ENCODE data around the gene SDS. TPM values are rescaled to one million over a fixed set of nuclear protein-coding genes. Genes with fewer than 3 reads are reported as not detected.

Gene SDS
- total RNA-seq, 1 experiment from 2014 or later: not detected

DNA sequence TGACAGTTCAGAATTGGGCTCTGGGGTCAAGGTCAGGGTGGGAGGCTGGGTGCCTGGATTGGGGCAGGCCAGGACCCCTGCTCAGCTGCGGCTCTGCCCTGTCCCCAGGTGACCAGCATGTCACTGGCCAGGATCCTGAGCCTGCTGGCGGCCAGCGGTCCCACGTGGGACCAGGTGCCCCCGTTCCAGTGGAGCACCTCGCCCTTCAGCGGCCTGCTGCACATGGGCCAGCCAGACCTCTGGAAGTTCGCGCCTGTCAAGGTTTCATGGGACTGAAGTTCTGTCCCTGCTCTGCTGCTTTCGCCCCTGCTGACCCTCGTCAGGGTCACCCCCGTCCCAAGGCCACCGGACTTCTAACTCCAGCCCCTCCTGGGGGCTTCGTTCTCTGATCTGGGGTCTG, 15.3 kb downstream of the SDS start:
- Histone ChIP-seq H3K14ac (ENCODE audit: insufficient read depth, low read length) (no peak overlapping the region; the same call in 1 of the 2 replicates), H3K27me3 (ENCODE audit: insufficient read depth, low read length) (no peaks in the 10 kb centered on the region), H3T11ph (ENCODE audit: low read length) (no peak overlapping the region), H3K4me2 (ENCODE audit: insufficient read depth, insufficient read length, low read length) (no peak overlapping the region), H3K79me1 (ENCODE audit: insufficient read depth, low read depth, low read length, poor library complexity, severe bottlenecking) (no peaks in the 10 kb centered on the region), H2AFZ (ENCODE audit: low read length) (no peak overlapping the region), H4K8ac (replicated peaks; ENCODE audit: insufficient read length, low read depth, low read length) (no peak overlapping the region), H4K91ac (ENCODE audit: insufficient read length, low read depth, low read length) (no peak overlapping the region), H3K4ac (ENCODE audit: low read depth, low read length) (no peak overlapping the region), H2BK120ac (ENCODE audit: low read depth, low read length, poor library complexity, severe bottlenecking) (no peak overlapping the region), H3K9me3 (ENCODE audit: control insufficient read depth, low read depth, low read length) (no peaks in the 10 kb centered on the region), H3K27ac (ENCODE audit: insufficient read length, low read depth, low read length) (no peak overlapping the region), H3K23me2 (ENCODE audit: insufficient read length, low read depth, low read length, poor library complexity, severe bottlenecking) (no peaks in the 10 kb centered on the region), H2BK5ac (ENCODE audit: insufficient read length, low read length) (no peak overlapping the region), H4K5ac (ENCODE audit: insufficient read length, low read depth, low read length) (no peak overlapping the region), H3K18ac (ENCODE audit: insufficient read length, low read depth, low read length) (no peak overlapping the region), H2BK20ac (ENCODE audit: low read depth, low read length, poor library complexity, severe bottlenecking) (no peak overlapping the region), H2BK15ac (ENCODE audit: low read depth, low read length) (no peak overlapping the region), H4K20me1 (ENCODE audit: control insufficient read depth, insufficient read depth, insufficient read length) (no peaks in the 10 kb centered on the region), H2AK5ac (ENCODE audit: insufficient read length, low read length) (no peak overlapping the region), H2BK12ac (ENCODE audit: insufficient read length, low read depth, low read length) (no peak overlapping the region), H3K9ac (ENCODE audit: extremely low read depth, insufficient read length, low read length) (no peak overlapping the region), H3K23ac (ENCODE audit: insufficient read length, low read depth, low read length) (no peak overlapping the region), H3K56ac (ENCODE audit: insufficient read length, low read depth, low read length) (no peak overlapping the region), H3K4me1 (ENCODE audit: insufficient read depth, low read length) (no peaks in the 10 kb centered on the region), H3K79me2 (ENCODE audit: insufficient read depth, low read length) (no peaks in the 10 kb centered on the region)
- Mint-ChIP-seq H3K27ac (no peak overlapping the region), H3K36me3 (ENCODE audit: insufficient read depth in 1 of 3, low read depth in 3 of 3) (peaks cover 4 to 36% (median 35%) of the 10 kb centered on the region in 3 experiments; a peak in 6 of 7 replicates), H3K9me3 (no peaks in the 10 kb centered on the region), H3K4me1 (peaks cover 2 to 3% of the 10 kb centered on the region in 2 experiments; a peak in 3 of 4 replicates), H3K4me3 (no peak overlapping the region), H3K27me3 (ENCODE audit: low read depth) (no peaks in the 10 kb centered on the region; the same call in 1 of the 2 replicates)
- TF ChIP-seq CTCF (conservative IDR thresholded peaks at IDR 0.05): no peak
- DNase-seq: no peak
- WGBS (ENCODE audit: extremely low coverage, insufficient read length, low lambda C conversion rate): no CpG with 5 or more reads among the region's 14 CpGs
